HFFc6 (cell line): ENCODE measurements around the gene RNF150. TPM values are rescaled to one million over a fixed set of nuclear protein-coding genes. Genes with fewer than 3 reads are reported as not detected.

Experiments
- DNase-seq: peaks from one replicate; pipeline ENCODE4 v3.0.0-alpha.2; 2018
- H3K27ac Mint-ChIP-seq: 2 replicates; pipeline ENCODE4 v1.8.0; 2020; ENCODE audit warnings: mild to moderate bottlenecking, mixed read lengths
- H3K27me3 Mint-ChIP-seq: 2 replicates; pipeline ENCODE4 v1.8.0; 2021; ENCODE audit warnings: mild to moderate bottlenecking, moderate library complexity, mixed read lengths; ENCODE audit not compliant: insufficient read depth
- H3K36me3 Mint-ChIP-seq: 2 replicates; pipeline ENCODE4 v1.8.0; 2021; ENCODE audit warnings: low read depth, mixed read lengths
- H3K4me1 Mint-ChIP-seq: 2 replicates; pipeline ENCODE4 v1.8.0; 2020; ENCODE audit warnings: low read depth, mixed read lengths
- H3K4me3 Mint-ChIP-seq: 2 replicates; pipeline ENCODE4 v1.8.0; 2020; ENCODE audit warnings: mild to moderate bottlenecking, moderate library complexity, mixed read lengths
- H3K9me3 Mint-ChIP-seq: 2 replicates; pipeline ENCODE4 v1.8.0; 2020; ENCODE audit warnings: mild to moderate bottlenecking, mixed read lengths
- total RNA-seq, 6 experiments: library from RNA; stranded (reverse); fragmentation: NEBNext Ultra II Directional; extraction: Animal tissue kit (Norgen Biotek cat#: 25700); gene quantifications; 2 replicates in 1 of 6; 3 replicates in 5 of 6; pipeline ENCODE4 v1.2.3, GENCODE V29; 2021
- TF ChIP-seq, protein P1 (sequence below): fragments of 200-600 bp; sonication (generic); IDR thresholded peaks from 2 replicates; pipeline ENCODE4 v1.5.0; 2021; ENCODE audit warnings: antibody characterized with exemption, mild to moderate bottlenecking

RNF150 gene
- total RNA-seq, 6 experiments from 2014 or later: 15.1 to 24.2 (median 20.7) TPM

DNA sequence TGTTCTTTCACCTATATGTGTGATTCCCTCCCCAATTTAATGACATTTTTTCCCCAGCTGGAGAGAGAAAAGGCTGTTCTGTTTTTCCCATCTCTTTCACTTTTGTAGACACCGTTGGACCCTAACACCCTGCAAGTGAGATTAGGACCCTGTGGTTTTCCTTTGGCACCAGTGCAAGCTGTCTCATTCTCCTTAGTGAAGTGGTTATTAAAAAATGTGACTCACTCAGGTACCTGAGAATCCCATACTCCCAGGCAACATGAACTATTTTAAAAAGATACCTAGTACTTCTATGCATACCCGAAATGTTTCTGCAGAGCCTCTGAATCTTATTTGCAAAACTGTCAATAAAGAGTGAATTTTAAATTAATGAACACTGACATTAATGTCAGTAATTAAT lies 201.4 kb downstream of the RNF150 start:
- H3K36me3 Mint-ChIP-seq: peaks cover 3% of the 10 kb centered on the region; the same call in 1 of the 2 replicates
- H3K4me3 Mint-ChIP-seq: no peak overlapping the region
- H3K4me1 Mint-ChIP-seq: peaks cover 34% of the 10 kb centered on the region
- H3K27me3 Mint-ChIP-seq: peaks cover 2% of the 10 kb centered on the region
- no peaks in the 10 kb centered on the region for H3K9me3 Mint-ChIP-seq
- DNase-seq: no peak
- no peak overlapping the region for H3K27ac Mint-ChIP-seq
- TF ChIP-seq, protein P1, sequence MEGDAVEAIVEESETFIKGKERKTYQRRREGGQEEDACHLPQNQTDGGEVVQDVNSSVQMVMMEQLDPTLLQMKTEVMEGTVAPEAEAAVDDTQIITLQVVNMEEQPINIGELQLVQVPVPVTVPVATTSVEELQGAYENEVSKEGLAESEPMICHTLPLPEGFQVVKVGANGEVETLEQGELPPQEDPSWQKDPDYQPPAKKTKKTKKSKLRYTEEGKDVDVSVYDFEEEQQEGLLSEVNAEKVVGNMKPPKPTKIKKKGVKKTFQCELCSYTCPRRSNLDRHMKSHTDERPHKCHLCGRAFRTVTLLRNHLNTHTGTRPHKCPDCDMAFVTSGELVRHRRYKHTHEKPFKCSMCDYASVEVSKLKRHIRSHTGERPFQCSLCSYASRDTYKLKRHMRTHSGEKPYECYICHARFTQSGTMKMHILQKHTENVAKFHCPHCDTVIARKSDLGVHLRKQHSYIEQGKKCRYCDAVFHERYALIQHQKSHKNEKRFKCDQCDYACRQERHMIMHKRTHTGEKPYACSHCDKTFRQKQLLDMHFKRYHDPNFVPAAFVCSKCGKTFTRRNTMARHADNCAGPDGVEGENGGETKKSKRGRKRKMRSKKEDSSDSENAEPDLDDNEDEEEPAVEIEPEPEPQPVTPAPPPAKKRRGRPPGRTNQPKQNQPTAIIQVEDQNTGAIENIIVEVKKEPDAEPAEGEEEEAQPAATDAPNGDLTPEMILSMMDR: no peak

DNA sequence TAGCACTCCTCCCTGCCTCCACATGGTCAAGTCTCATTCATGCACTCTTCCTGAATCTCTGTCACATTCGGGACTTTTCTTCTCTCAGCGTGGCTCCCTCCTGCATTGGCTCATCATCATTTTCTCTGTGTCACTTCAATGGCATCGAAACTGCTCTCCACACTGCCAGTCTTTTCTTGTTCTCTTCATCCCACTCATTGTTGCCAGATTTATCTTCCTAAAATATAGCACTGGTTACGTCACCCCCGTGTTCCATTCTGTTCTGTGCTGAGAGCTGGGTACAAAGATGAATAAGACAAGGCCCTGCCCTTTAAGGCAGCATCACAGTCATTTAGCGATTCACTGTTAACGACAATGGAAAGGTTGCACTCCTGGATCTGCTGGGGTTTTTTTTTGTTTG lies 202.7 kb downstream of the RNF150 start:
- Mint-ChIP-seq H3K4me1 (peaks cover 36% of the 10 kb centered on the region), H3K27ac (no peak overlapping the region), H3K27me3 (peaks cover 2% of the 10 kb centered on the region), H3K36me3 (peaks cover 3% of the 10 kb centered on the region; the same call in 1 of the 2 replicates), H3K4me3 (no peak overlapping the region), H3K9me3 (no peaks in the 10 kb centered on the region)
- TF ChIP-seq, protein P1: no peak
- no peak for DNase-seq

DNA sequence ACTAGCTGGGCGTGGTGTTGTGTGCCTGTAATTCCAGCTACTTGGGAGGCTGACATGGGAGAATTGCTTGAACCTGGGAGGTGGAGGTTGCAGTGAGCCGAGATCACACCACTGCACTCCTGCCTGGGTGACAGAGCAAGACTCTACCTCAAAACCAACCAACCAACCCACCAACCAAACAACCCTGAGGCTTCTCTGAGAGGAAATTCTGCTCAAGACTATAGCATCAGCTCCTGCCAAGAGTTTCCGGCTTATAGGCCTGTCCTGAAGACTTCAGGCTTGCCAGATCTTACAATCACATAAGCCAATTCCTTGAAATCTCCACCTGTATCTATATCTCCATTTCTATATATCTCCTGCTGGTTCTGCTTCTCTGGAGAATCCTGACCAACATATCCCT lies 203.3 kb downstream of the RNF150 start:
- no peak overlapping the region for H3K27ac Mint-ChIP-seq
- H3K36me3 Mint-ChIP-seq: peaks cover 3% of the 10 kb centered on the region; the same call in 1 of the 2 replicates
- TF ChIP-seq, protein P1: no peak
- H3K27me3 Mint-ChIP-seq: peaks cover 2% of the 10 kb centered on the region
- no peaks in the 10 kb centered on the region for H3K9me3 Mint-ChIP-seq
- no peak for DNase-seq
- no peak overlapping the region for H3K4me3 Mint-ChIP-seq
- H3K4me1 Mint-ChIP-seq: peaks cover 31% of the 10 kb centered on the region

DNA sequence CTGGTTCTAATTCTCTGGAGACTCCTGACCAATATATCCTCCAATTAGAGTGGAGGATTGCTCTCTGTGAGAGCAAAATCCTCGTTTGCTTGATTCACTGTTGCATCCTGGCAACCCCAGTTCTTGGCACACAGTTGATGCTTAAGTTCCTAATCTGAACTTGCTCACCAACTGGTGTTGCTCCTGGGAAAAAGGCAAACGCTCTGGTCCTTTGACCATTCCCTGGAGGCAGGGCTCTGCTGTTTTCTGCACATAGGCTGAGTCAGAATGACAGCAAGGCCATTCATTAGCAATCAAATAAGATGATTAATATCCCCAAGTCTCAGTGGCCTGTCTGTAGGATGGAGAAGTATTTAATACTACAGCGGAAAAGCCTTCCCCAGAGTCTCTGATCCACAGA lies 204.4 kb downstream of the RNF150 start:
- DNase-seq: peak; percentile 44
- Mint-ChIP-seq H3K36me3 (peaks cover 3% of the 10 kb centered on the region; the same call in 1 of the 2 replicates), H3K4me1 (peaks cover 29% of the 10 kb centered on the region), H3K4me3 (0 out of 2 replicates have a peak overlapping the region, but pooled peaks have one; percentile 41), H3K27me3 (peaks cover 2% of the 10 kb centered on the region), H3K9me3 (no peaks in the 10 kb centered on the region), H3K27ac (peak overlapping the region; percentile 80)
- TF ChIP-seq, protein P1: no peak

DNA sequence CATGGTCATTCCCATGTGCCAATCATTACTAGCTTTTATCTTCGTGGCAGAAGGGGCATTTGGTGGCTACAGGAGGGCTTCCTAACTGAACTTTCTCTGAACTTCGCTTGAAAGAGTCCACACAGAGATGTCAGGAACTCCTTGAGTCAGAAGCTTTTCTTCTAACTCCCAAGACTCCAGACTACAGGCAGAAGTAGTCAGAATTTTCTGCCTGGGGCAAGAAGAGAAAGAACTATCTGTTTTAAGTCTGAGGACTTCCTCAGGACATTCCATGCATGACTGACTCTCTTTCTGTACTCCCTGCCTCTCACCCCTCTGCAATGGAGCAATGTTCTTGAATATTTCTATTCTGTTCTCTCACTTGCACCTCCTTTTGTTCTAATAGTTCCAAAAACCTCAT lies 206.6 kb downstream of the RNF150 start:
- Mint-ChIP-seq H3K9me3 (no peaks in the 10 kb centered on the region), H3K27ac (peak overlapping the region; percentile 69), H3K27me3 (peaks cover 2% of the 10 kb centered on the region), H3K36me3 (peaks cover 3% of the 10 kb centered on the region; the same call in 1 of the 2 replicates), H3K4me3 (0 out of 2 replicates have a peak overlapping the region, but pooled peaks have one; percentile 16), H3K4me1 (peaks cover 24% of the 10 kb centered on the region)
- DNase-seq: peak; percentile 77
- TF ChIP-seq, protein P1: no peak
